Measurements from ENCODE around the gene SIKE1.

GRCh38 chr1:114749835-114750234 is 30.6 kb downstream of the SIKE1 start:
- TF ChIP-seq POLR2AphosphoS5 (IDR thresholded peaks at IDR 0.05; ENCODE audit: borderline replicate concordance, low read depth, low read length) (no peak), EZH2 (IDR thresholded peaks at IDR 0.05) (no peak)
